Fibroblast of gingiva (primary cell): ENCODE measurements around the gene HELZ.
A peak's percentile ranks its signal among the peaks of the same experiment; 100 is the strongest.

ENCODE experiments used
- DNase-seq: peaks from one replicate; pipeline ENCODE4 v3.0.0-alpha.2; 2011; ENCODE audit warnings: low read depth

The HELZ gene

GRCh38 chr17:67074781-67075180 lies 170.2 kb downstream of the HELZ start:
- no peak for DNase-seq

- DNase-seq = no peak
Measured at GRCh38 chr17:67072885-67073284, 172.1 kb downstream of the HELZ start.

- DNase-seq = no peak
Measured at GRCh38 chr17:67071595-67071994, 173.4 kb downstream of the HELZ start.

- no peak for DNase-seq
Measured at GRCh38 chr17:67069603-67070136, 175.3 kb downstream of the HELZ start.

GRCh38 chr17:67068999-67069398 lies 176.0 kb downstream of the HELZ start:
- peak; percentile 28 for DNase-seq

- DNase-seq = no peak
Measured at GRCh38 chr17:67067571-67068482, 177.2 kb downstream of the HELZ start.

GRCh38 chr17:67066717-67067116 lies 178.3 kb downstream of the HELZ start:
- DNase-seq = no peak

- no peak for DNase-seq
Measured at GRCh38 chr17:67063141-67063540, 181.9 kb downstream of the HELZ start.

GRCh38 chr17:67059372-67059771 lies 185.6 kb downstream of the HELZ start:
- DNase-seq = peak; percentile 18

GRCh38 chr17:67058036-67058435 lies 187.0 kb downstream of the HELZ start:
- DNase-seq = no peak

GRCh38 chr17:67056746-67057490 lies 188.1 kb downstream of the HELZ start:
- DNase-seq = no peak

- no peak for DNase-seq
Measured at GRCh38 chr17:67055811-67056745, 188.9 kb downstream of the HELZ start.

- no peak for DNase-seq
Measured at GRCh38 chr17:67055041-67055443, 190.0 kb downstream of the HELZ start.

- no peak for DNase-seq
Measured at GRCh38 chr17:67054608-67055007, 190.4 kb downstream of the HELZ start.

- DNase-seq = no peak
Measured at GRCh38 chr17:67054011-67054591, 190.9 kb downstream of the HELZ start.

GRCh38 chr17:67053438-67054000 lies 191.5 kb downstream of the HELZ start:
- no peak for DNase-seq

- no peak for DNase-seq
Measured at GRCh38 chr17:67052720-67053437, 192.1 kb downstream of the HELZ start.

- DNase-seq = no peak
Measured at GRCh38 chr17:67051837-67052236, 193.2 kb downstream of the HELZ start.

- DNase-seq = no peak
Measured at GRCh38 chr17:67051155-67051538, 193.8 kb downstream of the HELZ start.

GRCh38 chr17:67050471-67051154 lies 194.4 kb downstream of the HELZ start:
- no peak for DNase-seq
